Endothelial cell of umbilical vein (primary cell): Measurements from ENCODE around the gene ARHGEF10L.

ENCODE experiments used
- CTCF ChIP-seq, 2 donors: IDR thresholded peaks; 1 replicate in 1 of 2; 2 replicates in 1 of 2; pipeline ENCODE4 v1.5.1; 2011; ENCODE audit warnings: low read length in 2 of 2, mild to moderate bottlenecking in 2 of 2, moderate library complexity in 2 of 2, control low read depth in 1 of 2, inconsistent platforms in 1 of 2, low read depth in 1 of 2; ENCODE audit not compliant: insufficient read depth in 1 of 2; ENCODE audit errors: extremely low read depth in 1 of 2
- EZH2 ChIP-seq: IDR thresholded peaks from 2 replicates; pipeline ENCODE4 v1.6.1; 2012; ENCODE audit warnings: borderline replicate concordance, low read depth, mild to moderate bottlenecking, moderate library complexity, low read length, inconsistent platforms; ENCODE audit not compliant: severe bottlenecking
- FOS ChIP-seq: IDR thresholded peaks from 2 replicates; pipeline ENCODE4 v1.6.1; 2011; ENCODE audit warnings: mild to moderate bottlenecking, low read length, moderate library complexity, borderline replicate concordance; ENCODE audit not compliant: insufficient read depth
- JUN ChIP-seq: IDR thresholded peaks from 2 replicates; pipeline ENCODE4 v1.6.1; 2011; ENCODE audit warnings: borderline replicate concordance, low read depth; ENCODE audit not compliant: insufficient read length, insufficient read depth
- MAX ChIP-seq: IDR thresholded peaks from 2 replicates; pipeline ENCODE4 v1.6.1; 2011; ENCODE audit not compliant: insufficient read depth, insufficient read length
- MYC ChIP-seq: IDR thresholded peaks from one replicate; pipeline ENCODE4 v1.6.1; 2011; ENCODE audit warnings: mild to moderate bottlenecking, low read depth, low read length
- POLR2A ChIP-seq: IDR thresholded peaks from 2 replicates; pipeline ENCODE4 v1.6.1; 2012; ENCODE audit warnings: low read depth, mild to moderate bottlenecking, control low read depth, low read length
- POLR2AphosphoS5 ChIP-seq: IDR thresholded peaks from 2 replicates; pipeline ENCODE4 v1.6.1; 2012; ENCODE audit warnings: low read depth, mild to moderate bottlenecking, control low read depth, low read length, moderate library complexity; ENCODE audit not compliant: insufficient read depth

GRCh38 chr1:17616731-17617279 is 77.3 kb downstream of the ARHGEF10L start:
- no peak for TF ChIP-seq CTCF (IDR thresholded peaks at IDR 0.05; ENCODE audit: extremely low read depth in 1 of 2, insufficient read depth in 1 of 2, low read depth in 1 of 2, low read length in 2 of 2)
- TF ChIP-seq JUN = no peak
- TF ChIP-seq POLR2A = no peak
- no peak for TF ChIP-seq MAX
- no peak for TF ChIP-seq FOS
- TF ChIP-seq POLR2AphosphoS5 = no peak
- no peak for TF ChIP-seq EZH2
- no peak for TF ChIP-seq MYC
